Inferior parietal cortex (tissue), 1 donor: ENCODE measurements around the gene ADM.

Experiments used
- DNase-seq: peaks from one replicate; pipeline ENCODE4 v3.0.0-alpha.2; 2016; ENCODE audit errors: extremely low spot score

Gene ADM

DNA sequence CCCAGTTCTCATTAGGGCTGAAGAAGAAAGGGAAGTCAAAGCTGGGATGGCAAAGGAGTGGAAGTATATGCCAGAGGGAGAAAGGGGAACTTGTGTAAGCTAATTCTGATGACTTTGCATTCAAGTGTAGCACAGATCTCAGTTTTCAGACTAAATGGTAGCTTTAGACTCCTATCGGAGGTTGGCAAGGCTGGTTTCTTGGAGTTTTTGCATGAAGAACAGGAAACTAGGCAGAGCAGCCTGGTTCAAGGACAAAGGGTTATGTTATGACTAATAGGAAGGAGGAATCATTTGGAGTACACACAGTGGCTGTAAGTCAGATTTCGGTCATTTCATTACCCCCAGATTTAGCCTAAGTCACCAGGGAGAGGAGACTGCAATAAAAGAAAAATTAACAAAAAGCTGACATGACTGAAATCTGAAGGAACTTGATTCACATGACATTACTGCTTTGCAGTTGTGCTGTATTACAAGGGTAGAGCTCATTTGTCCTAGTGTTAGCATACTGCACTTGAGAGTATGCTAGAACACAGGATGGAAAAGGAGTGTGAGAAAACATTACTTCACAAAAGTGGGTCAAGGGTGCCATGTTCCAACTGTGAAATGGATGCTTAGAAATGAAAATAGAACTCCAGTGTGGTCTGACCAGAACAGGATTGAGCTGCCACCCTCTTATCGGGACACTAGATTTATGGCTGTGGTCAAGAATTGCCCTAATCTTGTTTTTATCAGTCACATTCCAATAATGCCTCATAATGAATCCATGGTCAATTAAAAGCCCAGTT is 23.6 kb downstream of the ADM start:
- no peak for DNase-seq

DNA sequence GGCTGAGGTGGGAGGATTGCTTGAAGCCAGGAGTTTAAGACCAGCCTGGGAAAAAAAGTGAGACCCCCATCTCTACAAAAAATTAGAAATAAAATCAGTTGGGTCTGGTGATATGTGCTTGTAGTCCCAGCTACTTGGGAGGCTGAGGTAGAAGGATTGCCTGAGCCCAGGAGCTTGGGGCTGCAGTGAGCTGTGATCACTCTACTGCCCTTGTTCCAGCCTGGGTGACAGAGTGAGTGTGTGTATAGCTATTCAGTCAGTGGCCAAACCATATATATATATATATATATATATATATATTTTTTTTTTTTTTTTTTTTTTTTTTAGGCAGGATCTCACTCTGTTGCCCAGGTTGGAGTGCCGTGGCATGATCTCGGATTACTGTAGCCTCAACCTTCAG is 24.5 kb downstream of the ADM start:
- no peak for DNase-seq

DNA sequence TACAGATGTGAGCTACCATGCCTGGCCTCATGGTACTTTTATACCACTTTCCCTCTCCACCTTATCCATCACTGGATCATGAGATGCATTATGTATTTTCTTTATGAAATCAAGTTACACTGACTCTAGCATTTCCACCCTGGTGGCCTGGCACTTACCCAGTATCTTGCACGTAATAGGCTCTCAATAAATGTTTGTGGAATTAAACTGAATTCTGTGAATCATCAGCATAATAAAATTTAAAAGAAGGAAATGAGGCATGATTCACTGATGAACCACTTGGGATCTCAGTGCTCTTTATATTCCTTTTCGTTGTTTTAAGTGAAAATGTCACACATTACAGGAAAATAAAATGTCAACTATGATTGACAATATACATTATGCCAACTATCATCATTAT is 25.1 kb downstream of the ADM start:
- no peak for DNase-seq

DNA sequence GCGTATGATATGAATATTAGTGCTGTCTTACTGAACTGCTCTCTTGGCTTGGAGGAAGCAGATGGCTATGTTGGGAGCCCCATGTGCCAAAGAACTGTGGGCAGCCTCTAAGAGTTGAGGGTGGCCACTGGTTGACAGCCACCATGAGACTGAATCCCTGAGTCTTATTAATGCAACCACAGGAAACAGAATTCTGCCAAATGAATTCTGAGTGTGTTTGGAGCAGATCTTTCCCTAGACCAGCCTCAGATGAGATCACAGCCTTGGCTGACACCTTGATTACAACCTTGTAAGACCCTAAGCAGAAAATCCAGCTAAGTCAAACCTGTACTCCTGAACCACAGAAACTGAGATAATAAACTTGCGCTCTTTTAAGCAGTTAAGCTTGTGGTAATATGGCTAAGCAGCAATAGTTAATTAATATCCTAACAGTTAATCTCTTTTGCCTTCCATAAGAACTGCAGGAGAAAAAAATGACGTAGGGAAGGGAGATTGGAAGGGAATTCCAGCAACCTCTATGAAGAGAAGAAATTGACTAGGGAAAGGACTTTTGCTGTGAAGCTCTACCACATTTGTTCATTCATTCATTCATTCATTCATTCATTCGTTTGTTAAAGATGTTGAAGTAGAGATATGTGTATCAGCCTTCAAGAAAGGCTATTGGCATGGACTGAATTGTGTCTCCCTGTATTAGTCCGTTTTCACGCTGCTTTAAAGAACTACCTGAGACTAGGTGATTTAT is 26.8 kb downstream of the ADM start:
- DNase-seq: no peak

DNA sequence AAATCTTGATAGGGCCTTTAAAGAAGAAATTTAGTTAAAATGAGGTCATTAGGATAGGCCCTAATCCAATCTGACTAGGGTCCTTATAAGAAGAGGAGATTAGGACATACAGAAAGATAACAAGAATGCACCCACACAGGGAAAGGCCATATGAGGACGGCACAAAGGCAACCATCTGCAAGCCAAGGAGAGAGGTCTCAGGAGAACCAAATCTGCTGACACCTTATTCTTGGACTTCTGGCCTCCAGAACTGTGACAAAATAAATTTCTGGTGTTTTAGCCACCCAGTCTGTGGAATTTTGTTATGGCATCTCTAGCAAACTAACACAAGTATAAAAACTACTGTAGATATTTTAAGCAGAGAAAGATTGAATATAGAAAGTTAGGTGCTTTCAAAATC is 28.6 kb downstream of the ADM start:
- DNase-seq: no peak

DNA sequence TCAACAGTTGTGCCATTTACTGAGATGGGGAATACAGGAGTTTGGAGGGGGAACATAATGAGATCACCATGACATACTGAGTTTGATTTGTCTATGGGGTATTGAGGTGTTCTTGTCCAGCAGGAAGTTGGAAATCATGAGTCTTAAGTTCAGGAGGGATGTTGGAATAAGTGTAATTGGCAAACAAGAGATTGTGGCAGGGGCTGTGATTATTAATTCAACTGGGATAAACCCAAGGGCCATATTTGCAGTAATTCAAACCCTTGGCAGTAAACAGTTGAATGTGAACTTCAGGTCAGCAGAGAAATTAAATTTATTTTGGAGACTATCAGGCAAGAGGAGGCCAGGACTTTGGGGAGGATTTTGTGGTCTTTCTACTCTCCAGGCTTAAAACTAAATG is 33.4 kb downstream of the ADM start:
- no peak for DNase-seq

DNA sequence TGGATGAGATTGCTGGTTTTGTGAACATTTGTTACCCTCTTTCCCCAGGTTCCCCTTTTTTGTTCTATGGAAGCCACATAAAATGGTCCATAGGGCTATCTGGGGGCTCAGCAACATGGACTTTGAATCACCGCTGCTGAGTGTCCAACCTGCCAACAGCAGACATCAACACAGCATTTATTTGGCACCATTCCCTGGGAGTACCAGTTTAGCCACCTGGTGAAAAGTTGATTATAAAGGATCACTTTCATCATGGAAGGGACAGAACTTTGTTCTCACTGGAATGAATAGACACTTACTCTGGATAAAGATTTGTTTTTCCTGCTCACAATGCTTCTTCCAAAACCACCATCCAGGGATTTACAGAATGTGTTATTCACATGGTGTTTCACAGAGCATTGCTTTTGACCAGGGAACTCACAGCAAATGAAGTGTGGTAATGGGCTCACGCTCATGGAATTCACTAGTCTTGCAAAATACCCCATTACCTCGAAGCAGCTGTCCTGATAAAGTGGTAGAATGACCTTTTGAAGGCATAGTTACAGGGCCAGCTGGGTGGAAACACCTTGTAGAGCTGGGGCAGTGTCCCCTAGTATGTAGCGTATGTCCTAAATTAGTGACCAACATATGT is 43.9 kb downstream of the ADM start:
- DNase-seq: no peak

DNA sequence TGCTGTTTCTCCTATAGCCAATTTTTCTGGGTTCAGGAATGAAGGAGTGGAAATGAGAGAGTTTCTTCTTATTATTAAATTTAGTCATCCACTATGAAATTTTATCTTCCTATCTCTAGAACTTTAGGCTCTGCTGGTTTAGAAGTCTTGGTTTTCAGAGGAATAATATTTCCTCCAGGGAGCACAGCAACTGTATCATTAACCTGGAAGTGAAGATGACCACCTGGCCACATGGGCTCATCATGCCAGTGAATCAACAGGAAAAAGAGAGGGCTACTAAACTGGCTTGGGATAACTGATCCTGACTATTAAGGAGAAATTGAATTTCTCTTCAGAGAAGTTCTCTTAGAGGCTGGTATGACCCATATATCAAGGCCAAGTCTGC is 44.4 kb downstream of the ADM start:
- DNase-seq: no peak

DNA sequence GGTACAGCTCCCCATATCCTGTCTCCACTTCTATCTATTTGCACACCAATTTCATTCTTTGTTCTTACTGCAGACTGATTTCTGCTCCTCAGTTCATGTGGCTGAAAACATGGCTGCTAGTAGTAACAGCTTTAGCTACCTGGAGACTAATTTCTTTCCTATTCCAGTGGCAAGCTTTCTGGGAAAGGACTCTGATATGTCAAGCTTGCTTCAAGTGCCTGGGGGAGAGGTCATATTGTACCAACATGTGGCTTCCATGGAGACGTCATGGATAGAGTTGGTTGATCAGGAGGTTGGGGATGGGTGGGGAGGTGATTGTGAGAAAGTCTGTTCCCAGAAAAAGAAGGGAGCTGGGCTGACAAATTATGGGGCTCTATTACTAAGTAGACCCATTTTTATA is 44.9 kb downstream of the ADM start:
- DNase-seq: no peak

DNA sequence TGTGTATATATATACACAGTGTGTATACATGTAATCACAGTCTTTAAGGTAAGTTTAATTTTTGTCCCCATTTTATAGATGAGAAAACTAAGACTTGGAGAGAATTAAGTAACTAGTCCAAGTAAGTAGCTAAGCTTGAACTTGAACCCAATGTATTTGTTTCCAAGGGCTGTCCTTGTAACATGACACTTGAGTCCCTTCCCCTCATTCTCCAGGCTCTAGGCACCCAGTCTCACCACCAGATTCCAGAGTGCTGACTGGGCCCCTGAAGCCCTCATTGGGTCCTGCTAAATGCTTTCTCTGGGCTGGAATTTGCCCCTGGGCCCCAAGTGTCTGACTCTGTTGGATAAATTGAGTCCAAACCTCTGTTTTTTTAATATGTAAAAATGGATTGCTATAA is 45.5 kb downstream of the ADM start:
- DNase-seq: no peak

DNA sequence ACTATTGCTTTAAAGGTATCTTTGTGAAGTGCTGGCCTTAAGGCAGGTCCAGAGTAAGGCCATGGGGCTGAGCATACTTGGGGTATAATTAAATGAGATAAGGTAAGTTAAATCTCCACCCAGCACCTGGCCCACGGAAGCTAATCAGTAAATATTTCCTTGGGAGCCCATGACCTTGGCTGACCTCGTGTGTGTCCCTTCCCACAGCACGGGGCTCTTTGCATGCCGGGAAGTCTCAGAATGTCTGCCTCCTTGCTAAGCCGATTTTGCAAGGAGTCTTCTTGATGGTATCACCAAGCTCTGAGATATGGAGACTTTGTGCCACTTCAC is 46.5 kb downstream of the ADM start:
- DNase-seq: no peak

DNA sequence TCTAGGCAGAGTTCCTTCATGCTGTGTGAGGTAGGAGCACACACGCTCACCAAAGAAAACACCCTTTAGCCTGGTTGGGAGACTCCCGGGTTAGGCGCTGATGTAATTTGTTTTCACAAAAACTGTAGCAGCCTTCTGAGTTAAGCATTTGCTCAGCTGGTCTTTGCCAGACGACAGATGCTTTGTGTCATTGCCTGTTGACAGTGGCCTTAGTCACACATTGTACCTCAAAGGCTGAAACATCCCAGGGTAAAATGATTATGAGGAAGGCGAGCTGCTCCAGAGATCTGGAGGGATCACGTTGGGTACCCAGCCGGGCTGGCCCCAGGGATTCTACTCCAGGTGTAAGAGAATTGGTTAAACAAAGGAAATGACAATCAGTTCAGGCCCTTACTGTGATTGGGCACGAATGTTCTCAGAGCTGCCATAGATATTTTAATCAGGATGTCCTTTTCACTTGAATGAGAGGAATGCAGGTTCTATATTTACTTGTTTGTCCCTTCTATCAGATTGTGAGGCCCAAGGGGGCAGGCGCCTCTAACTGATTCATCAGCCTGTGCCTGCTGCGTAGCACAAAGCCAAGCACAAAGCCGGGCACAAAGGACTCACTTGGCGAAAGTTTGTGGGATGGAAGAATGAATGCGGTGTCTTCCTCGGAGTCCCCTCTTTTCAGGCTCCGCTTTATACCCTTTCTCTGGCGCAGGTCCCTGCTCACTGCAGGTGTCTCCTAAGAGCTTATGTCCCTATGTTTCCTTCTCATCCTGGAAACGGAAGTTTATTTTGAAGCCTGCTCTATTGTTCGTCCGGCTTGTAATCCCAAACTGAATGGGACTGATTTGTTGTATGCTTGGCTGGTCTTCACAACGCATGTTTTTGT is 47.1 kb downstream of the ADM start:
- no peak for DNase-seq

DNA sequence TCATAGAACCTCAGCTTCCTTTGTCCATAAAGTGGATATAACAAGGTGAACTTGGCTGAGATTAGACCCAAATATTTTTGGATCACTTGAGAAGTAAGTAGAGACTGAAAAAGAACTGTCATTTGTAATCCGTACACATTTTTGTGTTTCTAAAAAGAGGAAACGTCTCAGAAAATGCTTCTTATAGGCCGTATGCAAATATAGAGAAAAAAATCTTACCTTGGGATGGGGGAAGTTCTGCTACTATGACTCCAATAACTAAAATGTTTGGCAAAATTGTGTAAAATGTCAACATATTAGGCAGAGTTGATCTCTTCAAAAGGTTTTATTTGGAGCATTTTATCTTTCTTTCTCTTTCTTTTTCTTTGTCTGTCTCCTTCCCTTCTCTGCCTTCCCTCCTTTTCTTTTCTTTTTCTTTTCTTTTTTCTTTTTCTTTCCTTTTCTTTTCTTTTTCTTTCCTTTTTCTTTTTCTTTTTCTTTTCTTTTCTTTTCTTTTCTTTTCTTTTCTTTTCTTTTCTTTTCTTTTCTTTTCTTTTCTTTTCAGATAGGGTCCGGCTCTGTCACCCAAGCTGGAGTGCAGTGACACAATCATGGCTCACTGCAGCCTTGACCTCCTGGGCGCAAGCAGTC is 48.2 kb downstream of the ADM start:
- DNase-seq: no peak

DNA sequence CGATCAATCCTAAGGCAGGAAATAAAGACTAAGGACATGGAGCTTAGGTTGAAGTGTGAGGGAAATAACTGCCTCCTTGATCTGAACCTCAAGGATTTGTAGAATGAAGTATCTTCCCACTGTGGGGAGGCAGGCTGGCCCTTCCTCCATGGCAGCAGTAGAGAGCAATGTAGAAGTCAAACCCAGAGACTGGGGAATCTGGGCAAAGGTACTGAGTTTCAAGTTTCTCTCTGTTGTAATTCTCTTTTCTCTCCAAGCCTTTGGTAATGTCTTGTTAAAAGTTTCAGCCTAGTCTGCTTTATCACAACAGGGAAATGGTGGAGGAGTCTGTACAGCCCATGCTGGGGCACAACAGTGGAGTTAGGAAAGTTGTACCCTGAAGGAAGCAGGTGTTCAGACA is 49.5 kb downstream of the ADM start:
- no peak for DNase-seq

DNA sequence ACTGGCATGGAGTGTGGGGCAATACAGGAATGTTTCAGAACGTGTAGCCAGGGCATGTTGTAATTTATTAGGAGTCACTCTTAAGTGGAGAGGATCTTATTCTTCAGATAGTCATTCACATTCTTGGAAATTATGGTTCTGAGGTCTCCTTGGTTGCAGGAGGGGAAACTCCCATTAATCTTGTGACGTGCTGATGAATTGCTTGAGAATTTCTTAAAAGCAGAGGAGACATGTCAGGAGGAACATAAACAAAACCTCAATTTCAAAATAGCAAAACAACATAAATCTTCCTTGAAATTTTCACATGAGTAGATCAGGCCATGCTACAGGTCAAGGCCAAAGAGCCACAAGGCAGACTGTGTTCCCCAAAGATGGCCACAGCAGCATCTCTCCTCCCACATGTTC is 50.4 kb downstream of the ADM start:
- DNase-seq: no peak

DNA sequence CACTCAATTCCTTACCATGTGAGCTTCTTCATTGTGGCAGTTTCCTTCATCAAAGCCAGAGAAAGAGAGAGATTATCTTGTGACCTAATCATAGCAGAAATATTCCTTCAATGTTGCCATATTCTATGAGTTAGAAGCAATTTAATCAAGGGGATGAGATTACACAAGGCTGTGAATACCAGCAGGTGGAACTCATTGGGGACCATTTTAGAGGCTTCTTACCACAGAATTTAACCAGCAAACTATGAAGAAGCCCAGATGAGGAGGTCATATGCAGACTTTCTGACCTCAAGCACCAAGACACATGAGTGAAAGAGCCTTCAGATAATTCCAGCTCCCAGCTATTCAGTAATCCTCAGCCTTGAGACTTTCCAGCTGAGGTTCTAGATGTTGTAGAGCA is 51.3 kb downstream of the ADM start:
- no peak for DNase-seq
